SK-N-SH treated with all-trans-retinoic acid at 6 μM for 48 hours (cell line): Measurements from ENCODE around the gene STT3B.

Source experiments
- ATAC-seq: fragments of 200-7000 bp; cut with Tn5 transposase; 3 replicates; pipeline ENCODE4 v1.9.1; 2020; ENCODE audit warnings: mild to moderate bottlenecking, moderate library complexity
- BACH2 ChIP-seq: fragments of 250-450 bp; sonication (Bioruptor Pico); IDR thresholded peaks from 2 replicates; pipeline ENCODE4 v1.9.0; 2021; ENCODE audit warnings: mild to moderate bottlenecking, borderline replicate concordance
- CSDC2 ChIP-seq: fragments of 250-450 bp; sonication (Bioruptor Pico); IDR thresholded peaks from 2 replicates; pipeline ENCODE4 v1.5.0; 2020; ENCODE audit warnings: mild to moderate bottlenecking, moderate library complexity
- ESRRG ChIP-seq: fragments of 250-450 bp; sonication (Bioruptor Pico); IDR thresholded peaks from 2 replicates; pipeline ENCODE4 v1.6.1; 2021; ENCODE audit warnings: mild to moderate bottlenecking
- GLIS3 ChIP-seq: fragments of 250-450 bp; sonication (Bioruptor Pico); IDR thresholded peaks from 2 replicates; pipeline ENCODE4 v1.5.0; 2020; ENCODE audit warnings: mild to moderate bottlenecking, moderate library complexity
- ISL1 ChIP-seq: fragments of 250-450 bp; sonication (Bioruptor Pico); IDR thresholded peaks from 2 replicates; pipeline ENCODE4 v2.1.2; 2022; ENCODE audit warnings: mild to moderate bottlenecking, moderate library complexity
- OSR1 ChIP-seq: fragments of 250-450 bp; sonication (Bioruptor Pico); IDR thresholded peaks from 2 replicates; pipeline ENCODE4 v1.8.0; 2022; ENCODE audit warnings: moderate library complexity, mild to moderate bottlenecking, inconsistent platforms
- PPARA ChIP-seq: fragments of 250-450 bp; sonication (Bioruptor Pico); IDR thresholded peaks from 2 replicates; pipeline ENCODE4 v1.5.0; 2020; ENCODE audit warnings: mild to moderate bottlenecking, borderline replicate concordance
- RARB ChIP-seq: fragments of 250-450 bp; sonication (Bioruptor Pico); IDR thresholded peaks from 2 replicates; pipeline ENCODE4 v1.8.0; 2021; ENCODE audit warnings: mild to moderate bottlenecking, moderate library complexity
- SNAI2 ChIP-seq: fragments of 250-450 bp; sonication (Bioruptor Pico); IDR thresholded peaks from 2 replicates; pipeline ENCODE4 v1.5.0; 2020; ENCODE audit warnings: mild to moderate bottlenecking, moderate library complexity
- TCF4 ChIP-seq: fragments of 250-450 bp; sonication (Bioruptor Pico); IDR thresholded peaks from 2 replicates; pipeline ENCODE4 v1.8.0; 2021; ENCODE audit warnings: mild to moderate bottlenecking, moderate library complexity, borderline replicate concordance
- ZC3H10 ChIP-seq: fragments of 250-450 bp; sonication (Bioruptor Pico); IDR thresholded peaks from 2 replicates; pipeline ENCODE4 v1.5.1; 2021; ENCODE audit warnings: mild to moderate bottlenecking, moderate library complexity
- ZFP3 ChIP-seq: fragments of 250-450 bp; sonication (Bioruptor Pico); IDR thresholded peaks from 2 replicates; pipeline ENCODE4 v1.5.0; 2020; ENCODE audit warnings: mild to moderate bottlenecking, moderate library complexity
- ZFP30 ChIP-seq: fragments of 450-650 bp; formaldehyde crosslinking; IDR thresholded peaks from 2 replicates; pipeline ENCODE4 v1.5.0; 2022; ENCODE audit warnings: mild to moderate bottlenecking, moderate library complexity
- ZNF565 ChIP-seq: fragments of 450-650 bp; formaldehyde crosslinking; conservative IDR thresholded peaks from 2 replicates; pipeline ENCODE4 v1.5.0; 2020; ENCODE audit warnings: low read depth, mild to moderate bottlenecking, moderate library complexity
- ZNF70 ChIP-seq: fragments of 450-650 bp; formaldehyde crosslinking; IDR thresholded peaks from 2 replicates; pipeline ENCODE4 v1.5.0; 2020; ENCODE audit warnings: mild to moderate bottlenecking, moderate library complexity
- ZNF8 ChIP-seq: fragments of 450-650 bp; formaldehyde crosslinking; IDR thresholded peaks from 2 replicates; pipeline ENCODE4 v1.5.0; 2020; ENCODE audit warnings: mild to moderate bottlenecking, moderate library complexity
- TF ChIP-seq, protein P1 (sequence below): fragments of 250-450 bp; sonication (Bioruptor Pico); IDR thresholded peaks from 2 replicates; pipeline ENCODE4 v1.8.0; 2020; ENCODE audit warnings: mild to moderate bottlenecking, moderate library complexity, borderline replicate concordance
- TF ChIP-seq, protein P2 (sequence below): fragments of 250-450 bp; sonication (Bioruptor Pico); IDR thresholded peaks from 2 replicates; pipeline ENCODE4 v1.5.1; 2021; ENCODE audit warnings: mild to moderate bottlenecking, moderate library complexity
- TF ChIP-seq, protein P3 (sequence below): fragments of 250-450 bp; sonication (Bioruptor Pico); IDR thresholded peaks from 2 replicates; pipeline ENCODE4 v1.5.1; 2020; ENCODE audit warnings: low read depth, mild to moderate bottlenecking, moderate library complexity
- TF ChIP-seq, protein P4 (sequence below): fragments of 250-450 bp; sonication (Bioruptor Pico); IDR thresholded peaks from 2 replicates; pipeline ENCODE4 v1.5.0; 2020; ENCODE audit warnings: mild to moderate bottlenecking, moderate library complexity
- TF ChIP-seq, protein P5 (sequence below): fragments of 250-450 bp; sonication (Bioruptor Pico); IDR thresholded peaks from 2 replicates; pipeline ENCODE4 v1.8.0; 2021; ENCODE audit warnings: low read depth, mild to moderate bottlenecking, moderate library complexity, borderline replicate concordance

Gene STT3B

DNA sequence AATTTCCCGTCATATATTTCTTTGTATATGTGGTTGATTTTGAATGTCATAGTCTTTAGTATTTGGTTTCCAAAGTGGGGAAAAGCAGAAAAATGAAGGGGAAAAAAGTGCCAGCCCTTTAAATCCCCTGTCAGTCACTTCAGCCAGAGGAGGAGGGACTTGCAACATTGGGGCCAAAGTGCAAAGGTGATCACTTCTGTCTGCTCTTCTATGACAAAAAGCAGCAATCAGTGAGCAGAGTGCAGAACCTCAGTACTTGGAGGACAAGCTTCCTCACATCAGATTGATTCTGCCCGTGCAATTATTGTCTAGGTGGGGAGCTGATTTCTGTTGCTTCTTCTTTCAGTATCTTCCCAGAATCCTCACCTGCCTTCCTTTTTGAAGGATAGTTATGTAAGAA is 60.0 kb downstream of the STT3B start:
- TF ChIP-seq, protein P1, sequence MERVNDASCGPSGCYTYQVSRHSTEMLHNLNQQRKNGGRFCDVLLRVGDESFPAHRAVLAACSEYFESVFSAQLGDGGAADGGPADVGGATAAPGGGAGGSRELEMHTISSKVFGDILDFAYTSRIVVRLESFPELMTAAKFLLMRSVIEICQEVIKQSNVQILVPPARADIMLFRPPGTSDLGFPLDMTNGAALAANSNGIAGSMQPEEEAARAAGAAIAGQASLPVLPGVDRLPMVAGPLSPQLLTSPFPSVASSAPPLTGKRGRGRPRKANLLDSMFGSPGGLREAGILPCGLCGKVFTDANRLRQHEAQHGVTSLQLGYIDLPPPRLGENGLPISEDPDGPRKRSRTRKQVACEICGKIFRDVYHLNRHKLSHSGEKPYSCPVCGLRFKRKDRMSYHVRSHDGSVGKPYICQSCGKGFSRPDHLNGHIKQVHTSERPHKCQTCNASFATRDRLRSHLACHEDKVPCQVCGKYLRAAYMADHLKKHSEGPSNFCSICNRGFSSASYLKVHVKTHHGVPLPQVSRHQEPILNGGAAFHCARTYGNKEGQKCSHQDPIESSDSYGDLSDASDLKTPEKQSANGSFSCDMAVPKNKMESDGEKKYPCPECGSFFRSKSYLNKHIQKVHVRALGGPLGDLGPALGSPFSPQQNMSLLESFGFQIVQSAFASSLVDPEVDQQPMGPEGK (CRISPR knock-in tag): no peak
- TF ChIP-seq, protein P2, sequence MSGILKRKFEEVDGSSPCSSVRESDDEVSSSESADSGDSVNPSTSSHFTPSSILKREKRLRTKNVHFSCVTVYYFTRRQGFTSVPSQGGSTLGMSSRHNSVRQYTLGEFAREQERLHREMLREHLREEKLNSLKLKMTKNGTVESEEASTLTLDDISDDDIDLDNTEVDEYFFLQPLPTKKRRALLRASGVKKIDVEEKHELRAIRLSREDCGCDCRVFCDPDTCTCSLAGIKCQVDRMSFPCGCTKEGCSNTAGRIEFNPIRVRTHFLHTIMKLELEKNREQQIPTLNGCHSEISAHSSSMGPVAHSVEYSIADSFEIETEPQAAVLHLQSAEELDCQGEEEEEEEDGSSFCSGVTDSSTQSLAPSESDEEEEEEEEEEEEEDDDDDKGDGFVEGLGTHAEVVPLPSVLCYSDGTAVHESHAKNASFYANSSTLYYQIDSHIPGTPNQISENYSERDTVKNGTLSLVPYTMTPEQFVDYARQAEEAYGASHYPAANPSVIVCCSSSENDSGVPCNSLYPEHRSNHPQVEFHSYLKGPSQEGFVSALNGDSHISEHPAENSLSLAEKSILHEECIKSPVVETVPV (CRISPR knock-in tag): no peak
- TF ChIP-seq GLIS3 (CRISPR knock-in tag) (no peak), OSR1 (CRISPR knock-in tag) (no peak), ZNF565 (CRISPR knock-in tag) (no peak), ZFP3 (no peak), ZC3H10 (CRISPR knock-in tag) (no peak), SNAI2 (no peak), PPARA (no peak), ZNF8 (CRISPR knock-in tag) (no peak), ISL1 (CRISPR knock-in tag) (no peak), ESRRG (no peak), TCF4 (CRISPR knock-in tag) (no peak), ZFP30 (no peak), ZNF70 (CRISPR knock-in tag) (no peak)
- TF ChIP-seq, protein P3, sequence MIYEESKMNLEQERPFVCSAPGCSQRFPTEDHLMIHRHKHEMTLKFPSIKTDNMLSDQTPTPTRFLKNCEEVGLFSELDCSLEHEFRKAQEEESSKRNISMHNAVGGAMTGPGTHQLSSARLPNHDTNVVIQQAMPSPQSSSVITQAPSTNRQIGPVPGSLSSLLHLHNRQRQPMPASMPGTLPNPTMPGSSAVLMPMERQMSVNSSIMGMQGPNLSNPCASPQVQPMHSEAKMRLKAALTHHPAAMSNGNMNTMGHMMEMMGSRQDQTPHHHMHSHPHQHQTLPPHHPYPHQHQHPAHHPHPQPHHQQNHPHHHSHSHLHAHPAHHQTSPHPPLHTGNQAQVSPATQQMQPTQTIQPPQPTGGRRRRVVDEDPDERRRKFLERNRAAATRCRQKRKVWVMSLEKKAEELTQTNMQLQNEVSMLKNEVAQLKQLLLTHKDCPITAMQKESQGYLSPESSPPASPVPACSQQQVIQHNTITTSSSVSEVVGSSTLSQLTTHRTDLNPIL (CRISPR knock-in tag): no peak
- TF ChIP-seq, protein P4, sequence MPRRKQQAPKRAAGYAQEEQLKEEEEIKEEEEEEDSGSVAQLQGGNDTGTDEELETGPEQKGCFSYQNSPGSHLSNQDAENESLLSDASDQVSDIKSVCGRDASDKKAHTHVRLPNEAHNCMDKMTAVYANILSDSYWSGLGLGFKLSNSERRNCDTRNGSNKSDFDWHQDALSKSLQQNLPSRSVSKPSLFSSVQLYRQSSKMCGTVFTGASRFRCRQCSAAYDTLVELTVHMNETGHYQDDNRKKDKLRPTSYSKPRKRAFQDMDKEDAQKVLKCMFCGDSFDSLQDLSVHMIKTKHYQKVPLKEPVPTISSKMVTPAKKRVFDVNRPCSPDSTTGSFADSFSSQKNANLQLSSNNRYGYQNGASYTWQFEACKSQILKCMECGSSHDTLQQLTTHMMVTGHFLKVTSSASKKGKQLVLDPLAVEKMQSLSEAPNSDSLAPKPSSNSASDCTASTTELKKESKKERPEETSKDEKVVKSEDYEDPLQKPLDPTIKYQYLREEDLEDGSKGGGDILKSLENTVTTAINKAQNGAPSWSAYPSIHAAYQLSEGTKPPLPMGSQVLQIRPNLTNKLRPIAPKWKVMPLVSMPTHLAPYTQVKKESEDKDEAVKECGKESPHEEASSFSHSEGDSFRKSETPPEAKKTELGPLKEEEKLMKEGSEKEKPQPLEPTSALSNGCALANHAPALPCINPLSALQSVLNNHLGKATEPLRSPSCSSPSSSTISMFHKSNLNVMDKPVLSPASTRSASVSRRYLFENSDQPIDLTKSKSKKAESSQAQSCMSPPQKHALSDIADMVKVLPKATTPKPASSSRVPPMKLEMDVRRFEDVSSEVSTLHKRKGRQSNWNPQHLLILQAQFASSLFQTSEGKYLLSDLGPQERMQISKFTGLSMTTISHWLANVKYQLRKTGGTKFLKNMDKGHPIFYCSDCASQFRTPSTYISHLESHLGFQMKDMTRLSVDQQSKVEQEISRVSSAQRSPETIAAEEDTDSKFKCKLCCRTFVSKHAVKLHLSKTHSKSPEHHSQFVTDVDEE (CRISPR knock-in tag): no peak
- TF ChIP-seq, protein P5, sequence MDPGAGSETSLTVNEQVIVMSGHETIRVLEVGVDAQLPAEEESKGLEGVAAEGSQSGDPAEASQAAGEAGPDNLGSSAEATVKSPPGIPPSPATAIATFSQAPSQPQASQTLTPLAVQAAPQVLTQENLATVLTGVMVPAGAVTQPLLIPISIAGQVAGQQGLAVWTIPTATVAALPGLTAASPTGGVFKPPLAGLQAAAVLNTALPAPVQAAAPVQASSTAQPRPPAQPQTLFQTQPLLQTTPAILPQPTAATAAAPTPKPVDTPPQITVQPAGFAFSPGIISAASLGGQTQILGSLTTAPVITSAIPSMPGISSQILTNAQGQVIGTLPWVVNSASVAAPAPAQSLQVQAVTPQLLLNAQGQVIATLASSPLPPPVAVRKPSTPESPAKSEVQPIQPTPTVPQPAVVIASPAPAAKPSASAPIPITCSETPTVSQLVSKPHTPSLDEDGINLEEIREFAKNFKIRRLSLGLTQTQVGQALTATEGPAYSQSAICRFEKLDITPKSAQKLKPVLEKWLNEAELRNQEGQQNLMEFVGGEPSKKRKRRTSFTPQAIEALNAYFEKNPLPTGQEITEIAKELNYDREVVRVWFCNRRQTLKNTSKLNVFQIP (CRISPR knock-in tag): no peak
- TF ChIP-seq, all 23 proteins: peak for 0
- ATAC-seq: no peak

DNA sequence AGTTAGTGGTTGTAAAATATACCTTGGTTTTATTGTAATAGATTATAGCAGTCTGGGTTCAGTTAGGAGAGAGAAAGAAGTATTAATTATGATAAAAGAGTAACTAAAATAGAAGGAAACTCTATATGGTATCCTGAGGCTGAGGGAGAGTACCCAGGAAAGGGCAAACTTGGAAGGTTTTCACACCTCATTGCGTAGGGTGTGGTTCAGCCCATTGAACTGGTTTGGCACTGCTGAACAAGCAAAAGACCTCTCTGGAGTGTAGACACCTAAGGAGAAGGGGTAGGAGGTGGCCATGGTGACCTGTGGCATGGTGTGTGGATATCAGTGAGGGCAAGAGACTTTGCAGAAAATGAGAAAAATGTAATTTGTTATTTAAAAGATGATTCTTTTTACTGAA is 63.5 kb downstream of the STT3B start:
- no peak for TF ChIP-seq TCF4 (CRISPR knock-in tag)
- no peak for TF ChIP-seq ZFP3
- TF ChIP-seq, protein P1 (CRISPR knock-in tag): no peak
- no peak for TF ChIP-seq ZFP30
- TF ChIP-seq RARB (CRISPR knock-in tag): no peak
- no peak for TF ChIP-seq CSDC2
- TF ChIP-seq, protein P2 (CRISPR knock-in tag): no peak
- TF ChIP-seq PPARA: no peak
- no peak for TF ChIP-seq GLIS3 (CRISPR knock-in tag)
- TF ChIP-seq BACH2 (CRISPR knock-in tag): no peak
- no peak for TF ChIP-seq ISL1 (CRISPR knock-in tag)
- ATAC-seq: no peak
